HepG2 (cell line): ENCODE data around the gene METTL26. TPM values are rescaled to one million over a fixed set of nuclear protein-coding genes. Genes with fewer than 3 reads are reported as not detected.

ENCODE experiments used
- AFF4 ChIP-seq: sonication (generic); formaldehyde crosslinking; IDR thresholded peaks from 2 replicates; pipeline ENCODE4 v1.4.0; 2020; ENCODE audit warnings: missing genetic modification reagents
- BRD4 ChIP-seq: sonication (generic); formaldehyde crosslinking; IDR thresholded peaks from 2 replicates; pipeline ENCODE4 v1.4.0; 2020; ENCODE audit warnings: missing genetic modification reagents
- E2F5 ChIP-seq: sonication (generic); formaldehyde crosslinking; conservative IDR thresholded peaks from 2 replicates; pipeline ENCODE4 v1.4.0; 2020; ENCODE audit warnings: missing genetic modification reagents
- FOXA1 ChIP-seq, 2 experiments: fragments of 450-650 bp in 1 of 2; sonication (generic) in 1 of 2; formaldehyde crosslinking in 1 of 2; IDR thresholded peaks; 2 replicates each; pipeline versions ENCODE4 v1.4.0 to v1.6.1; 2016 to 2020; ENCODE audit warnings: missing genetic modification reagents in 1 of 2
- JUNB ChIP-seq: sonication (generic); formaldehyde crosslinking; IDR thresholded peaks from 2 replicates; pipeline ENCODE4 v1.8.0; 2022; ENCODE audit warnings: missing genetic modification reagents, mild to moderate bottlenecking, borderline replicate concordance
- MXI1 ChIP-seq: IDR thresholded peaks from 3 replicates; pipeline ENCODE4 v1.6.1; 2012; ENCODE audit warnings: low read depth, low read length, inconsistent platforms, borderline replicate concordance
- PAX8 ChIP-seq: sonication (generic); formaldehyde crosslinking; IDR thresholded peaks from 2 replicates; pipeline ENCODE4 v1.8.0; 2022; ENCODE audit warnings: mild to moderate bottlenecking, missing genetic modification reagents, borderline replicate concordance
- POGK ChIP-seq: sonication (generic); formaldehyde crosslinking; conservative IDR thresholded peaks from 2 replicates; pipeline ENCODE4 v1.8.0; 2022; ENCODE audit warnings: mild to moderate bottlenecking, moderate library complexity, missing genetic modification reagents
- SALL2 ChIP-seq: sonication (generic); formaldehyde crosslinking; IDR thresholded peaks from 2 replicates; pipeline ENCODE4 v1.8.1; 2023; ENCODE audit warnings: mild to moderate bottlenecking, missing genetic modification reagents, inconsistent platforms
- THAP11 ChIP-seq: IDR thresholded peaks from 2 replicates; pipeline ENCODE4 v1.6.1; 2016; ENCODE audit warnings: missing biosample characterization, missing genetic modification reagents
- ZBTB10 ChIP-seq: sonication (generic); formaldehyde crosslinking; IDR thresholded peaks from 2 replicates; pipeline ENCODE4 v1.4.0; 2020; ENCODE audit warnings: missing genetic modification reagents, borderline replicate concordance
- ZBTB34 ChIP-seq: sonication (generic); formaldehyde crosslinking; IDR thresholded peaks from 2 replicates; pipeline ENCODE4 v1.8.0; 2022; ENCODE audit warnings: mild to moderate bottlenecking, missing genetic modification reagents
- ZFP82 ChIP-seq: sonication (generic); formaldehyde crosslinking; IDR thresholded peaks from 2 replicates; pipeline ENCODE4 v1.5.1; 2020; ENCODE audit warnings: mild to moderate bottlenecking, missing genetic modification reagents, borderline replicate concordance
- ZNF770 ChIP-seq: sonication (generic); formaldehyde crosslinking; IDR thresholded peaks from 2 replicates; pipeline ENCODE4 v1.5.0; 2020; ENCODE audit warnings: mild to moderate bottlenecking, missing genetic modification reagents
- polyA plus RNA-seq, 8 experiments: library from polyadenylated mRNA; depleted of rRNA in 3 of 8; stranded (reverse) in 7 of 8; unstranded in 1 of 8; fragments of >200 nt; fragmentation: Illumina TruSeq in 4 of 8; extraction: Trizol in 4 of 8; gene quantifications; 2 replicates each; pipeline versions ENCODE4 v1.2.1 to v1.2.3, GENCODE V29; 2011 to 2016; ENCODE audit warnings: low read depth in 4 of 8, missing spikeins in 1 of 8, mixed read lengths in 1 of 8; ENCODE audit not compliant: insufficient read depth in 1 of 8
- total RNA-seq, 5 experiments: library from RNA; depleted of rRNA; stranded (reverse); fragments of >200 nt; fragmentation: Illumina TruSeq; extraction: Trizol; gene quantifications; 2 replicates each; pipeline ENCODE4 v1.2.3, GENCODE V29; 2016; ENCODE audit warnings: low read depth in 1 of 5

The METTL26 gene
- total and polyA plus RNA-seq, 2 of the 13 experiments (the other 11 are each of a cell fraction or from before 2014, with no cell fraction given), result 65.5 to 70.1 TPM

DNA sequence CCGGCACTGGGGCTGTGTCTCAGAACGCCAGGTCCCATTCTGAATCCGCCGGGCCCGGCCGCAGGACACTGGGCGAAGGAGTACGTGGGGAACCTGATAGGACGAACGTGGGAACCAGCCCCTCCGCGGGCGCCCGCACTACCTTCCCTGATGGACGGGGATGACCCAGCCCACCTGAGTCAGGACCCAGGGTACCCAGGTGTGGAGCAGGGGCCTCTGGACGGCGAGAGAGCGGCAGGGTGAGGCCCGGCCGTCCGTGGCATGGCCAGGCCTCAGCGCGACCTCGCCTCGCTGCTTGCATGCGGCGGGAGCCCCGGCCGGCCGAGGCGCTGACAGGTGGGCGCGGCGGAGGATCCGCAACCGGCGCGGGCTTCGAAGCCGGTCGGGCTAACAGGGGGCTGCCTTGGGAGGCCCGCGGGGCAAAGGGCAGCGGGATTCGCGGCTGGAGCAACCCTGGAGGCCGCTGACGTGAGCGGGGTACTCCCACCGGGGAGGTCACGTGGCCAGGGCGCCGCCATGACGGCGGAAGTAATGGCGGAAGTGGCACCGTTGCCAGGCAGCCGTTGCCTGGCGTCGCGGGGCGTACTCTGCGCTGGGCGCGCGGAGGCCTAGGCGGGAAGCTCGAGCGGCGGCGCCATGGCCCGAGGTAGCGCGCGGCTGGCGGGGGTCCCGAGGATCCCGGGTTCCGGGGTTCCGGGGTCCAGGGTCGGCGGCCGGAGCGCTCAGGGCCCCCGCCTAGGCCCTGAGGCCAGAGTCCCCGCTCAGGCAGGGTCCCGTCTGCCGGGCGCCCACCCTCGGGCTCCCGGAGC lies 12.9 kb upstream of the METTL26 start, which contains the start of gene WDR90 (continued):
- TF ChIP-seq JUNB (CRISPR knock-in tag), result no peak
- TF ChIP-seq POGK, result peak; percentile 97
- no peak; the same call in 1 of the 2 replicates for TF ChIP-seq AFF4
- TF ChIP-seq ZFP82 (CRISPR knock-in tag), result no peak
- TF ChIP-seq BRD4 (CRISPR knock-in tag), result peak; percentile 83; the same call in 1 of the 2 replicates
- TF ChIP-seq FOXA1 (IDR thresholded peaks at IDR 0.05), result no peak
- TF ChIP-seq FOXA1 (CRISPR knock-in tag; IDR thresholded peaks at IDR 0.05), result peak; percentile 34; the same call in 1 of the 2 replicates
- no peak for TF ChIP-seq SALL2 (CRISPR knock-in tag)
- TF ChIP-seq ZBTB34, result peak; percentile 55; the same call in 1 of the 2 replicates
- TF ChIP-seq THAP11 (CRISPR knock-in tag), result peak; percentile 92
- TF ChIP-seq ZBTB10 (CRISPR knock-in tag), result no peak; the same call in 1 of the 2 replicates
- peak; percentile 93 for TF ChIP-seq ZNF770 (CRISPR knock-in tag)
- TF ChIP-seq MXI1, result peak; percentile 100
- TF ChIP-seq E2F5 (CRISPR knock-in tag), result peak; percentile 92
- TF ChIP-seq PAX8 (CRISPR knock-in tag), result peak; percentile 83; the same call in 1 of the 2 replicates
